A673 (cell line): ENCODE data around the gene ESRRA.

ENCODE experiments used
- CTCF ChIP-seq: fragments of 300-800, 200-600 bp; sonication (generic); conservative IDR thresholded peaks from 2 replicates; pipeline ENCODE4 v1.5.1; 2017; ENCODE audit warnings: low read depth, mild to moderate bottlenecking, antibody characterized with exemption, low read length, moderate library complexity, mixed read lengths
- EZH2 ChIP-seq: fragments of 200-600 bp; sonication (generic); IDR thresholded peaks from 2 replicates; pipeline ENCODE4 v1.6.1; 2017; ENCODE audit warnings: borderline replicate concordance, low read depth, mild to moderate bottlenecking, mixed read lengths, antibody characterized with exemption, low read length; ENCODE audit not compliant: poor library complexity, severe bottlenecking

GRCh38 chr11:64263021-64263946 is 42.0 kb upstream of the ESRRA start:
- TF ChIP-seq CTCF = no peak
- TF ChIP-seq EZH2 = no peak
